Stimulated activated CD4-positive, alpha-beta T cell treated with anti-CD3 and anti-CD28 coated beads, TNF-alpha, amount 100 ng/mL, for 24 hours (primary cell): ENCODE results near the gene PCDHA2.
A peak's percentile ranks its signal among the peaks of the same experiment; 100 is the strongest.
"Not testable (repeated sequence)": the region's sequence is repeated elsewhere in the genome, so short reads cannot be mapped to it uniquely, and the experiment has no call there.

Experiments used
- DNase-seq, 3 experiments: peaks; one replicate each; pipeline ENCODE4 v3.0.0-alpha.2; 2020; ENCODE audit warnings: low read depth in 3 of 3

Gene PCDHA2

GRCh38 chr5:140821375-140822280, 27.0 kb downstream of the PCDHA2 start, which contains the start of gene PCDHA5:
PCDHA5 (plus strand) TSS chr5:140821613.
- peak in 1 of 3 experiments; percentile 28 for DNase-seq

DNA sequence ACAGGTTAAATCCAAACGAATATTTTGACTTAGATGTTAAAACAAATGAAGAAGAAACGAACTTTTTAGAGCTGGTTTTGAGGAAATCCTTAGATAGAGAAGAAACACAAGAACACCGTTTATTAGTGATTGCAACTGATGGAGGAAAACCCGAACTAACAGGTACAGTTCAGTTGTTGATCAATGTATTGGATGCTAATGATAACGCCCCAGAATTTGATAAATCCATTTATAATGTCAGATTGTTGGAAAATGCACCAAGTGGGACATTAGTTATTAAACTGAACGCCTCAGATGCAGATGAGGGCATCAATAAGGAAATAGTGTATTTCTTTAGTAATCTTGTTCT, 27.6 kb downstream of the PCDHA2 start:
- DNase-seq, result no peak

DNA sequence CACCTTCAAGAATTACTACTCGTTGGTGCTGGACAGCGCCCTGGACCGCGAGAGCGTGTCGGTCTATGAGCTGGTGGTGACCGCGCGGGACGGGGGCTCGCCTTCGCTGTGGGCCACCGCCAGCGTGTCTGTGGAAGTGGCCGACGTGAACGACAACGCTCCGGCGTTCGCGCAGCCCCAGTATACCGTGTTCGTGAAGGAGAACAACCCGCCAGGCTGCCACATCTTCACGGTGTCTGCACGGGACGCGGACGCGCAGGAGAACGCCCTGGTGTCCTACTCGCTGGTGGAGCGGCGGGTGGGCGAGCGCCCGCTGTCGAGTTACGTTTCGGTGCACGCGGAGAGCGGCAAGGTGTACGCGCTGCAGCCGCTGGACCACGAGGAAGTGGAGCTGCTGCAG, 28.3 kb downstream of the PCDHA2 start:
- DNase-seq, result not testable (repeated sequence)

GRCh38 chr5:140823475-140823874, 28.8 kb downstream of the PCDHA2 start:
- no peak for DNase-seq

DNA sequence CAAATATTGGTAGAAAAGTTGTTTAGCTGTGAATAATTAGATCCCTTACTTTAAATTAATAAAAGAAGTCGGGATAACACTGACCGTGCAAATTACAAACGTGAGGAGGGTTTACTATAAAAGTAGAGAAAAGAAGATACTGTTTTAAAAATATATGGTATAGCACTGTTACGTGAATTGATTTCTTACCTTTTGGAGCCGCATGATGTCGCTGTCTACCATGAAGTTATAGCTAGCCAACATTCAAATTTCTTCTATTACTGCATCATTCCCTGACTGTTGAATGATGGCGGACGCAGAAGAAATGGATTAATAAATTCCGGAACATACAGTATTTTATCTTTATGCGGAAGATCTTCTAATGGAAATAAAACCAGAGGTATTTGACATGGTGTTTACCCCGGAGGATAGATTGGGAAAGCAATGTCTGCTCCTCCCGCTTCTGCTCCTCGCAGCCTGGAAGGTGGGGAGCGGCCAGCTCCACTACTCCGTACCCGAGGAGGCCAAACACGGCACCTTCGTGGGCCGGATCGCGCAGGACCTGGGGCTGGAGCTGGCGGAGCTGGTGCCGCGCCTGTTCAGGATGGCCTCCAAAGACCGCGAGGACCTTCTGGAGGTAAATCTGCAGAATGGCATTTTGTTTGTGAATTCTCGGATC, 33.2 kb downstream of the PCDHA2 start, which contains the start of gene PCDHA6:
PCDHA6 (plus strand) TSS at position 257 of the 658 bp plus-strand sequence; CDS start at position 389, 132 bp downstream.
- DNase-seq, result no peak

- DNase-seq, result no peak
These were observed 33.7 kb downstream of the PCDHA2 start for GRCh38 chr5:140828362-140828737.

DNA sequence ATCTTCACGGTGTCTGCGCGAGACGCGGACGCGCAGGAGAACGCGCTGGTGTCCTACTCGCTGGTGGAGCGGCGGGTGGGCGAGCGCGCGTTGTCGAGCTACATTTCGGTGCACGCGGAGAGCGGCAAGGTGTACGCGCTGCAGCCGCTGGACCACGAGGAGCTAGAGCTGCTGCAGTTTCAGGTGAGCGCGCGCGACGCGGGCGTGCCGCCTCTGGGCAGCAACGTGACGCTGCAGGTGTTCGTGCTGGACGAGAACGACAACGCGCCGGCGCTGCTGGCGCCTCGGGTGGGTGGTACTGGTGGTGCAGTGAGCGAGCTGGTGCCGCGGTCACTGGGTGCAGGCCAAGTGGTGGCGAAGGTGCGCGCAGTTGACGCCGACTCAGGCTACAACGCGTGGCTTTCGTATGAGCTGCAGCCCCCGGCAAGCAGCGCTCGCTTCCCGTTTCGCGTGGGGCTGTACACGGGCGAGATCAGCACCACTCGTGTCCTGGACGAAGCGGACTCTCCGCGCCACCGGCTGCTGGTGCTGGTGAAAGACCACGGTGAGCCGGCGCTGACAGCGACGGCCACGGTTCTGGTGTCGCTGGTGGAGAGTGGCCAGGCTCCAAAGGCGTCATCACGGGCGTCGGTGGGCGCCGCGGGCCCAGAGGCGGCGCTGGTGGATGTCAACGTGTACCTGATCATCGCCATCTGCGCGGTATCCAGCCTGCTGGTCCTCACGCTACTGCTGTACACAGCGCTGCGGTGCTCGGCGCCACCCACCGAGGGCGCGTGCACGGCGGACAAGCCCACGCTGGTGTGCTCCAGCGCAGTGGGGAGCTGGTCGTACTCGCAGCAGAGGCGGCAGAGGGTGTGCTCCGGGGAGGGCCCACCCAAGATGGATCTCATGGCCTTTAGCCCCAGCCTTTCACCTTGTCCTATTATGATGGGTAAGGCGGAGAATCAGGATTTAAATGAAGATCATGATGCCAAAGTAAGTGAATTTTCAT, 35.2 kb downstream of the PCDHA2 start:
- DNase-seq, result not testable (repeated sequence)

DNA sequence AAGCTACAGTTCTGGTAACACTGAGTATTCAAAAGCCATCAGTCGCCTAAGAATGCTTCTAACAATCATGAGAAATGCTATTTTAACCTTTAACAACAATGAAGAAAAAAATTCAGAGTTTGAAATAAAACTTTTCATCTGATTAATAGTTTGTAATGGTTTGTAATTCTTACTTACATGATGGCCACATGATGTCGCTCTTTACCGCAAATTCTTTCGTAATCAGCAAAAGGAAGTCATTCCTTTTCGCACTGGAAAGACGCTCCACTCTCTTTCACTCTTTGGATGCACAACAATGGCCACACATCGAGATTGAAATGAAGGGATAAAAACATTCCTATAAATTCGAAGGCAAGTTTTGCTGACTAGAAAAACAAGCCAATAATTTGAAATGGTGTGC, 39.3 kb downstream of the PCDHA2 start, which contains the start of gene PCDHA7:
PCDHA7 (plus strand) TSS at position 277 of the 400 bp plus-strand sequence; CDS start at position 392, 115 bp downstream.
- DNase-seq, result no peak

DNA sequence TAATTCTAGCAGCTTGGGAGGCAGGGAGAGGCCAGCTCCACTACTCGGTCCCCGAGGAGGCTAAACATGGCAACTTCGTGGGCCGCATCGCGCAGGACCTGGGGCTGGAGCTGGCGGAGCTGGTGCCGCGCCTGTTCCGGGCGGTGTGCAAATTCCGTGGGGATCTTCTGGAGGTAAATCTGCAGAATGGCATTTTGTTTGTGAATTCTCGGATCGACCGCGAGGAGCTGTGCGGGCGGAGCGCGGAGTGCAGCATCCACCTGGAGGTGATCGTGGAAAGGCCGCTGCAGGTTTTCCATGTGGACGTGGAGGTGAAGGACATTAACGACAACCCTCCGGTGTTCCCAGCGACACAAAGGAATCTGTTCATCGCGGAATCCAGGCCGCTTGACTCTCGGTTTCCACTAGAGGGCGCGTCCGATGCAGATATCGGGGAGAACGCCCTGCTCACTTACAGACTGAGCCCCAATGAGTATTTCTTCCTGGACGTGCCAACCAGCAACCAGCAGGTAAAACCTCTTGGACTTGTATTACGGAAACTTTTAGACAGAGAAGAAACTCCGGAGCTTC, 39.9 kb downstream of the PCDHA2 start:
- not testable (repeated sequence) for DNase-seq

GRCh38 chr5:140835622-140836510, 41.2 kb downstream of the PCDHA2 start:
- DNase-seq, result no peak

GRCh38 chr5:140840978-140841962, 46.6 kb downstream of the PCDHA2 start, which contains the start of gene PCDHA8:
PCDHA8 (plus strand) TSS chr5:140841187; CDS start chr5:140841322, 135 bp downstream.
- DNase-seq, result no peak

DNA sequence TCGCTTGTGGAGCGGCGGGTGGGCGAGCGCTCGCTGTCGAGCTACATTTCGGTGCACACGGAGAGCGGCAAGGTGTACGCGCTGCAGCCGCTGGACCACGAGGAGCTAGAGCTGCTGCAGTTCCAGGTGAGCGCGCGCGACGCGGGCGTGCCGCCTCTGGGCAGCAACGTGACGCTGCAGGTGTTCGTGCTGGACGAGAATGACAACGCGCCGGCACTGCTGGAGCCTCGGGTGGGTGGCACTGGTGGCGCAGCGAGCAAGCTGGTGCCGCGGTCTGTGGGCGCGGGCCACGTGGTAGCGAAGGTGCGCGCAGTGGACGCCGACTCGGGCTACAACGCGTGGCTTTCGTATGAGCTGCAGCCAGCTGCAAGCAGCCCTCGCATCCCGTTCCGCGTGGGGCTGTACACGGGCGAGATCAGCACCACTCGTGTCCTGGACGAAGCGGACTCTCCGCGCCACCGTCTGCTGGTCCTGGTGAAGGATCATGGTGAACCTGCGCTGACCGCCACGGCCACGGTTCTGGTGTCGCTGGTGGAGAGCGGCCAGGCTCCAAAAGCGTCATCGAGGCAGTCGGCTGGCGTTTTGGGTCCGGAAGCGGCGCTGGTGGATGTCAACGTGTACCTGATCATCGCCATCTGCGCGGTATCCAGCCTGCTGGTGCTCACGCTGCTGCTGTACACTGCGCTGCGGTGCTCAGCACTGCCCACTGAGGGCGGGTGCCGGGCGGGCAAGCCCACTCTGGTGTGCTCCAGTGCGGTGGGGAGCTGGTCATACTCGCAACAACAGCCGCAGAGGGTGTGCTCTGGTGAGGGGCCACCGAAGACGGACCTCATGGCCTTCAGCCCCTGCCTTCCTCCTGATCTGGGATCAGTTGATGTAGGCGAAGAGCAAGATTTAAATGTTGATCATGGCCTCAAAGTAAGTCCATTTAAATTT, 48.4 kb downstream of the PCDHA2 start:
- DNase-seq, result no peak
